HEK293 (cell line): ENCODE data around the gene TALDO1.
A peak's percentile ranks its signal among the peaks of the same experiment; 100 is the strongest.

Source experiments
- CTCF ChIA-PET: fragments of 350-600 bp; formaldehyde crosslinking; extraction: SDS; loops from one replicate; lab custom pipeline; 2021; ENCODE audit warnings: antibody characterized with exemption; lab: Yijun Ruan, JAX
- POLR2A ChIA-PET: fragments of 300-600 bp; formaldehyde crosslinking; extraction: SDS; loops from one replicate; lab custom pipeline; 2020; ENCODE audit warnings: antibody characterized with exemption, inconsistent platforms; lab: Yijun Ruan, JAX
- H3K27ac ChIP-seq: fragments of 200-500 bp; sonication (Bioruptor generic); 2 replicates; pipeline ENCODE4 v1.5.1; 2014; ENCODE audit warnings: low read depth, low read length, control low read depth, inconsistent platforms; ENCODE audit errors: extremely low read depth
- H3K36me3 ChIP-seq, 2 experiments: fragments of 200-500 bp in 1 of 2; sonication (Bioruptor generic) in 1 of 2; 1 replicate in 1 of 2; 2 replicates in 1 of 2; pipeline ENCODE4 v1.5.1; 2014 to 2017; ENCODE audit warnings: inconsistent platforms in 2 of 2, low read length in 2 of 2; ENCODE audit not compliant: control insufficient read depth in 2 of 2, insufficient read depth in 1 of 2
- H3K4me1 ChIP-seq: fragments of 200-500 bp; sonication (Bioruptor generic); 2 replicates; pipeline ENCODE4 v1.5.1; 2014; ENCODE audit warnings: mild to moderate bottlenecking, low read length, inconsistent platforms; ENCODE audit not compliant: control insufficient read depth, insufficient read depth
- H3K4me3 ChIP-seq: 2 replicates; pipeline ENCODE4 v1.5.1; 2011; ENCODE audit warnings: low read depth, mild to moderate bottlenecking, control low read depth, low read length, moderate library complexity
- H3K9me3 ChIP-seq: fragments of 200-500 bp; sonication (Bioruptor generic); 2 replicates; pipeline ENCODE4 v1.5.1; 2014; ENCODE audit warnings: low read depth, low read length, inconsistent platforms; ENCODE audit not compliant: control insufficient read depth, insufficient read depth
- BCL11A ChIP-seq: fragments of 450-650 bp; formaldehyde crosslinking; IDR thresholded peaks from 2 replicates; pipeline ENCODE4 v1.5.1; 2016; ENCODE audit warnings: low read depth, missing biosample characterization, missing genetic modification characterization
- GLIS1 ChIP-seq: fragments of 450-650 bp; formaldehyde crosslinking; IDR thresholded peaks from 2 replicates; pipeline ENCODE4 v1.5.1; 2016; ENCODE audit warnings: missing biosample characterization, missing genetic modification characterization
- GLIS2 ChIP-seq: fragments of 450-650 bp; formaldehyde crosslinking; IDR thresholded peaks from 2 replicates; pipeline ENCODE4 v1.5.1; 2016; ENCODE audit warnings: missing biosample characterization, missing genetic modification characterization
- OVOL3 ChIP-seq: fragments of 450-650 bp; formaldehyde crosslinking; IDR thresholded peaks from 2 replicates; pipeline ENCODE4 v1.5.1; 2016; ENCODE audit warnings: missing biosample characterization, missing genetic modification characterization
- PRDM1 ChIP-seq: fragments of 450-650 bp; formaldehyde crosslinking; IDR thresholded peaks from 2 replicates; pipeline ENCODE4; 2016; ENCODE audit warnings: missing biosample characterization, missing genetic modification characterization
- SP3 ChIP-seq: fragments of 450-650 bp; formaldehyde crosslinking; IDR thresholded peaks from 2 replicates; pipeline ENCODE4 v1.5.1; 2016; ENCODE audit warnings: missing biosample characterization, missing genetic modification characterization
- TCF7L2 ChIP-seq: IDR thresholded peaks from 2 replicates; pipeline ENCODE4 v1.6.1; 2011; ENCODE audit warnings: low read depth, mild to moderate bottlenecking, inconsistent platforms, low read length, moderate library complexity, borderline replicate concordance
- TSHZ1 ChIP-seq: fragments of 450-650 bp; formaldehyde crosslinking; IDR thresholded peaks from 2 replicates; pipeline ENCODE4 v1.5.1; 2016; ENCODE audit warnings: missing biosample characterization, missing genetic modification characterization, borderline replicate concordance
- YY2 ChIP-seq: fragments of 450-650 bp; formaldehyde crosslinking; IDR thresholded peaks from 2 replicates; pipeline ENCODE4 v1.5.1; 2016; ENCODE audit warnings: missing biosample characterization, missing genetic modification characterization
- ZBTB26 ChIP-seq: fragments of 450-650 bp; formaldehyde crosslinking; optimal IDR thresholded peaks from 2 replicates; pipeline ENCODE3; 2016; ENCODE audit warnings: missing biosample characterization, mild to moderate bottlenecking, missing genetic modification characterization
- ZBTB8A ChIP-seq: fragments of 450-650 bp; formaldehyde crosslinking; IDR thresholded peaks from 2 replicates; pipeline ENCODE4 v1.5.1; 2016; ENCODE audit warnings: missing biosample characterization, missing genetic modification characterization
- ZIC2 ChIP-seq: fragments of 450-650 bp; formaldehyde crosslinking; IDR thresholded peaks from 2 replicates; pipeline ENCODE4 v1.5.1; 2016; ENCODE audit warnings: missing biosample characterization, missing genetic modification characterization
- ZNF2 ChIP-seq: fragments of 450-650 bp; formaldehyde crosslinking; IDR thresholded peaks from 2 replicates; pipeline ENCODE4 v1.5.1; 2016; ENCODE audit warnings: missing biosample characterization, missing genetic modification characterization
- ZNF202 ChIP-seq: fragments of 450-650 bp; formaldehyde crosslinking; IDR thresholded peaks from 2 replicates; pipeline ENCODE4 v1.5.1; 2016; ENCODE audit warnings: missing biosample characterization, missing genetic modification characterization, borderline replicate concordance
- ZNF335 ChIP-seq: fragments of 450-650 bp; formaldehyde crosslinking; conservative IDR thresholded peaks from 2 replicates; pipeline ENCODE4 v1.5.1; 2016; ENCODE audit warnings: missing biosample characterization, missing genetic modification characterization
- ZNF423 ChIP-seq: fragments of 450-650 bp; formaldehyde crosslinking; IDR thresholded peaks from 2 replicates; pipeline ENCODE4 v1.5.1; 2016; ENCODE audit warnings: missing biosample characterization, missing genetic modification characterization
- ZNF561 ChIP-seq: fragments of 450-650 bp; IDR thresholded peaks from 2 replicates; pipeline ENCODE4 v1.5.1; 2018; ENCODE audit warnings: missing biosample characterization, missing genetic modification characterization, borderline replicate concordance
- ZNF658 ChIP-seq: fragments of 450-650 bp; formaldehyde crosslinking; IDR thresholded peaks from 2 replicates; pipeline ENCODE4; 2016; ENCODE audit warnings: missing biosample characterization, missing genetic modification characterization
- ZNF785 ChIP-seq: fragments of 450-650 bp; formaldehyde crosslinking; IDR thresholded peaks from 2 replicates; pipeline ENCODE4 v1.5.1; 2016; ENCODE audit warnings: missing biosample characterization, missing genetic modification characterization
- ZNF843 ChIP-seq: fragments of 450-650 bp; formaldehyde crosslinking; IDR thresholded peaks from 2 replicates; pipeline ENCODE4 v1.5.1; 2016; ENCODE audit warnings: missing biosample characterization, missing genetic modification characterization
- TF ChIP-seq, protein P1 (sequence below): fragments of 450-650 bp; formaldehyde crosslinking; IDR thresholded peaks from 2 replicates; pipeline ENCODE4 v1.5.1; 2016; ENCODE audit warnings: missing biosample characterization, missing genetic modification characterization
- TF ChIP-seq, protein P2 (sequence below): fragments of 450-650 bp; formaldehyde crosslinking; IDR thresholded peaks from 2 replicates; pipeline ENCODE4 v1.5.1; 2016; ENCODE audit warnings: missing biosample characterization, missing genetic modification characterization
- TF ChIP-seq, protein P3 (sequence below): fragments of 450-650 bp; formaldehyde crosslinking; IDR thresholded peaks from 2 replicates; pipeline ENCODE4 v1.5.1; 2017; ENCODE audit warnings: missing biosample characterization, missing genetic modification characterization

TALDO1 gene

DNA sequence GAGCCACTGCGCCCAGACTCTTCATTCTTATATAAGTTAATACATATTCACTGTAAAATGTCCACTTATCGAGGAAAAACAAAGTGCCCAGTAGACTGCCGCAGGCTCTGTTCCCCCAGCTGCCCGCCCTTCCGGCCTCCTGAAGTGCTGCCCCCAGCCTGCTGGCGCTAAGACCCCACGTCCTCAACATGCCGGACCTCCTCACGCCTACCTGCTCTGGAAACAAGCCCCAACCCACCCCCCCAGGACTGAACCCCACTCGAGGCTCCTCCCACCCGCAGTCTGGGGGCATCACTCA, 28.9 kb downstream of the TALDO1 start (continued):
- peak; percentile 95; the same call in 1 of the 2 replicates for TF ChIP-seq GLIS1

- peaks cover 0 to 61% of the 10 kb centered on the region in 2 experiments; a peak in 2 of 3 replicates for H3K36me3 ChIP-seq
- peak overlapping the region; percentile 88 for H3K4me3 ChIP-seq
- POLR2A ChIA-PET = interaction anchor here (0.5 to 2.3 kb wide), 15 partner anchors 9 to 241 kb away, joined by 3 to 13 read pairs (median 5); partner anchors contain the start of genes CEND1, HRAS, PNPLA2 and RPLP2
- CTCF ChIA-PET = interaction anchor here (0.8 kb wide), 1 partner anchor 11 kb away, joined by 3 read pairs; no protein-coding TSS in a partner anchor
- no peaks in the 10 kb centered on the region for H3K9me3 ChIP-seq
- no peaks in the 10 kb centered on the region; the same call in 1 of the 2 replicates for H3K4me1 ChIP-seq
- peak overlapping the region; percentile 80; the same call in 1 of the 2 replicates for H3K27ac ChIP-seq
- TF ChIP-seq, protein P1, sequence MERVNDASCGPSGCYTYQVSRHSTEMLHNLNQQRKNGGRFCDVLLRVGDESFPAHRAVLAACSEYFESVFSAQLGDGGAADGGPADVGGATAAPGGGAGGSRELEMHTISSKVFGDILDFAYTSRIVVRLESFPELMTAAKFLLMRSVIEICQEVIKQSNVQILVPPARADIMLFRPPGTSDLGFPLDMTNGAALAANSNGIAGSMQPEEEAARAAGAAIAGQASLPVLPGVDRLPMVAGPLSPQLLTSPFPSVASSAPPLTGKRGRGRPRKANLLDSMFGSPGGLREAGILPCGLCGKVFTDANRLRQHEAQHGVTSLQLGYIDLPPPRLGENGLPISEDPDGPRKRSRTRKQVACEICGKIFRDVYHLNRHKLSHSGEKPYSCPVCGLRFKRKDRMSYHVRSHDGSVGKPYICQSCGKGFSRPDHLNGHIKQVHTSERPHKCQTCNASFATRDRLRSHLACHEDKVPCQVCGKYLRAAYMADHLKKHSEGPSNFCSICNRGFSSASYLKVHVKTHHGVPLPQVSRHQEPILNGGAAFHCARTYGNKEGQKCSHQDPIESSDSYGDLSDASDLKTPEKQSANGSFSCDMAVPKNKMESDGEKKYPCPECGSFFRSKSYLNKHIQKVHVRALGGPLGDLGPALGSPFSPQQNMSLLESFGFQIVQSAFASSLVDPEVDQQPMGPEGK (tag by site-specific recombination) = peak; percentile 28
- no peak for TF ChIP-seq YY2 (tag by site-specific recombination)
- TF ChIP-seq ZBTB8A (tag by site-specific recombination) = no peak
- peak; percentile 35 for TF ChIP-seq ZBTB26
- no peak for TF ChIP-seq ZNF785
- TF ChIP-seq, protein P2, sequence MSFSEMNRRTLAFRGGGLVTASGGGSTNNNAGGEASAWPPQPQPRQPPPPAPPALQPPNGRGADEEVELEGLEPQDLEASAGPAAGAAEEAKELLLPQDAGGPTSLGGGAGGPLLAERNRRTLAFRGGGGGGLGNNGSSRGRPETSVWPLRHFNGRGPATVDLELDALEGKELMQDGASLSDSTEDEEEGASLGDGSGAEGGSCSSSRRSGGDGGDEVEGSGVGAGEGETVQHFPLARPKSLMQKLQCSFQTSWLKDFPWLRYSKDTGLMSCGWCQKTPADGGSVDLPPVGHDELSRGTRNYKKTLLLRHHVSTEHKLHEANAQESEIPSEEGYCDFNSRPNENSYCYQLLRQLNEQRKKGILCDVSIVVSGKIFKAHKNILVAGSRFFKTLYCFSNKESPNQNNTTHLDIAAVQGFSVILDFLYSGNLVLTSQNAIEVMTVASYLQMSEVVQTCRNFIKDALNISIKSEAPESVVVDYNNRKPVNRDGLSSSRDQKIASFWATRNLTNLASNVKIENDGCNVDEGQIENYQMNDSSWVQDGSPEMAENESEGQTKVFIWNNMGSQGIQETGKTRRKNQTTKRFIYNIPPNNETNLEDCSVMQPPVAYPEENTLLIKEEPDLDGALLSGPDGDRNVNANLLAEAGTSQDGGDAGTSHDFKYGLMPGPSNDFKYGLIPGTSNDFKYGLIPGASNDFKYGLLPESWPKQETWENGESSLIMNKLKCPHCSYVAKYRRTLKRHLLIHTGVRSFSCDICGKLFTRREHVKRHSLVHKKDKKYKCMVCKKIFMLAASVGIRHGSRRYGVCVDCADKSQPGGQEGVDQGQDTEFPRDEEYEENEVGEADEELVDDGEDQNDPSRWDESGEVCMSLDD (tag by site-specific recombination) = 0 out of 2 replicates have a peak, but pooled peaks have one; percentile 23
- TF ChIP-seq ZIC2 = peak; percentile 94
- TF ChIP-seq GLIS1 = peak; percentile 36; the same call in 1 of the 2 replicates
- no peak for TF ChIP-seq OVOL3
- TF ChIP-seq PRDM1 (tag by site-specific recombination) = no peak
- peak; percentile 18; the same call in 1 of the 2 replicates for TF ChIP-seq ZNF561 (tag by site-specific recombination)
- no peak for TF ChIP-seq TCF7L2
- TF ChIP-seq ZNF2 = no peak
- TF ChIP-seq GLIS2 (tag by site-specific recombination) = peak; percentile 96
- 0 out of 2 replicates have a peak, but pooled peaks have one; percentile 22 for TF ChIP-seq ZNF423 (tag by site-specific recombination)
- peak; percentile 70; the same call in 1 of the 2 replicates for TF ChIP-seq ZNF335 (tag by site-specific recombination)
- TF ChIP-seq ZNF202 (tag by site-specific recombination) = no peak
- TF ChIP-seq, protein P3, sequence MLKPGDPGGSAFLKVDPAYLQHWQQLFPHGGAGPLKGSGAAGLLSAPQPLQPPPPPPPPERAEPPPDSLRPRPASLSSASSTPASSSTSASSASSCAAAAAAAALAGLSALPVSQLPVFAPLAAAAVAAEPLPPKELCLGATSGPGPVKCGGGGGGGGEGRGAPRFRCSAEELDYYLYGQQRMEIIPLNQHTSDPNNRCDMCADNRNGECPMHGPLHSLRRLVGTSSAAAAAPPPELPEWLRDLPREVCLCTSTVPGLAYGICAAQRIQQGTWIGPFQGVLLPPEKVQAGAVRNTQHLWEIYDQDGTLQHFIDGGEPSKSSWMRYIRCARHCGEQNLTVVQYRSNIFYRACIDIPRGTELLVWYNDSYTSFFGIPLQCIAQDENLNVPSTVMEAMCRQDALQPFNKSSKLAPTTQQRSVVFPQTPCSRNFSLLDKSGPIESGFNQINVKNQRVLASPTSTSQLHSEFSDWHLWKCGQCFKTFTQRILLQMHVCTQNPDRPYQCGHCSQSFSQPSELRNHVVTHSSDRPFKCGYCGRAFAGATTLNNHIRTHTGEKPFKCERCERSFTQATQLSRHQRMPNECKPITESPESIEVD (tag by site-specific recombination) = no peak
- TF ChIP-seq BCL11A (tag by site-specific recombination) = 0 out of 2 replicates have a peak, but pooled peaks have one; percentile 33
- TF ChIP-seq SP3 (tag by site-specific recombination) = peak; percentile 8
- TF ChIP-seq ZNF843 (tag by site-specific recombination) = 0 out of 2 replicates have a peak, but pooled peaks have one; percentile 11
- no peak for TF ChIP-seq ZNF658
- no peak for TF ChIP-seq TSHZ1 (tag by site-specific recombination)
Measured at GRCh38 chr11:776561-777287, 29.5 kb downstream of the TALDO1 start.
